Measurements from ENCODE around the gene CTCFL. TPM values are rescaled to one million over a fixed set of nuclear protein-coding genes. Genes with fewer than 3 reads are reported as not detected.
A peak's percentile ranks its signal among the peaks of the same experiment; 100 is the strongest.

CTCFL gene
- total and polyA plus RNA-seq, 2 of the 13 experiments (the other 11 are each of a cell fraction or from before 2014, with no cell fraction given), result 0.04 TPM; not detected in 1

DNA sequence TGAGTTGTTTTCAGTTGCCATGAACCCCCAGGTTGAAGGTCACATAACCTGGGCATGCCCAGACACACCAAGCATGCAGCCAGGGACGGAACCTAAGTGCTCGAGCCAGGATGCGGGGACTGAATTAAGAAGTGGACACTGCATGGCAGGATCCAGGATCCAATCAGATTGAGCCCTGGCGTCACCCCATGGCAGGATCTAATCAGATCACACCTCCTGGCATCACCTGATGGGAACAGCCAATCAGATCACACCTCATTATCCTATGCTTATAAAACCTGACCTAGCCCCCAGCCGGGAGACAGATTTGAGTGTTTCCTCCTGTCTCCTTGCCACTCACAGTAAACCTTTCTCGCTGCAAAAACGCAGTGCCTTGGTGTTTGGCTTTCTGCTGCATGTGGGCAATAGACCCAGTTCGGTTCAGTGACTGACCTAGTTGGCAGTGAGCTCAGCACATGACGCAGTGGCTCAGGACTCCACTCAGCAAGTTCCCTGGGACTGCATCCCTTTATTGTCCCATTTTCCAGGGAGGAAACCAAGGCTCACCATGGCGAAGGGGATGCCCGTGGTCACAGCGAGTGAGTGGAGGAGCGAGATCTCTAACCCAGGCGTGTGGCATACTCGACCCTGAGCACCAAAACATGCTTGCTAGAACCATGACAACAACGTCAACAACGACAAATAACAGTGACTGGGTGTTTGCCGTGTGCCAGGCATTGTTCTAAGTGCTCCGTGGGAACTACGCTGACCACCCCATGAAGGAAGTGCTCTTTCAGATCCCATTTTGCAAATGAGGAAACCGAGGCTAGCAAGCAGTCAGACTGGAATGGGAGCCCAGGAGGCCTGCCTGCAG lies 67.5 kb downstream of the CTCFL start (continued):
- TF ChIP-seq, protein P1, sequence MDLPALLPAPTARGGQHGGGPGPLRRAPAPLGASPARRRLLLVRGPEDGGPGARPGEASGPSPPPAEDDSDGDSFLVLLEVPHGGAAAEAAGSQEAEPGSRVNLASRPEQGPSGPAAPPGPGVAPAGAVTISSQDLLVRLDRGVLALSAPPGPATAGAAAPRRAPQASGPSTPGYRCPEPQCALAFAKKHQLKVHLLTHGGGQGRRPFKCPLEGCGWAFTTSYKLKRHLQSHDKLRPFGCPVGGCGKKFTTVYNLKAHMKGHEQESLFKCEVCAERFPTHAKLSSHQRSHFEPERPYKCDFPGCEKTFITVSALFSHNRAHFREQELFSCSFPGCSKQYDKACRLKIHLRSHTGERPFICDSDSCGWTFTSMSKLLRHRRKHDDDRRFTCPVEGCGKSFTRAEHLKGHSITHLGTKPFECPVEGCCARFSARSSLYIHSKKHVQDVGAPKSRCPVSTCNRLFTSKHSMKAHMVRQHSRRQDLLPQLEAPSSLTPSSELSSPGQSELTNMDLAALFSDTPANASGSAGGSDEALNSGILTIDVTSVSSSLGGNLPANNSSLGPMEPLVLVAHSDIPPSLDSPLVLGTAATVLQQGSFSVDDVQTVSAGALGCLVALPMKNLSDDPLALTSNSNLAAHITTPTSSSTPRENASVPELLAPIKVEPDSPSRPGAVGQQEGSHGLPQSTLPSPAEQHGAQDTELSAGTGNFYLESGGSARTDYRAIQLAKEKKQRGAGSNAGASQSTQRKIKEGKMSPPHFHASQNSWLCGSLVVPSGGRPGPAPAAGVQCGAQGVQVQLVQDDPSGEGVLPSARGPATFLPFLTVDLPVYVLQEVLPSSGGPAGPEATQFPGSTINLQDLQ (CRISPR knock-in tag; IDR thresholded peaks at IDR 0.05), result 0 out of 2 replicates have a peak, but pooled peaks have one; percentile 23
- TF ChIP-seq CTCF (CRISPR knock-in tag; IDR thresholded peaks at IDR 0.05) (no peak), ZBTB49 (CRISPR knock-in tag; IDR thresholded peaks at IDR 0.05; ENCODE audit: borderline replicate concordance) (no peak), ZMYM4 (CRISPR knock-in tag; IDR thresholded peaks at IDR 0.05) (no peak), ZNF225 (CRISPR knock-in tag; IDR thresholded peaks at IDR 0.05) (no peak), DMTF1 (CRISPR knock-in tag; IDR thresholded peaks at IDR 0.05) (no peak), ARNTL (CRISPR knock-in tag; IDR thresholded peaks at IDR 0.05) (no peak), RFX3 (CRISPR knock-in tag; IDR thresholded peaks at IDR 0.05) (no peak), CC2D1A (CRISPR knock-in tag; IDR thresholded peaks at IDR 0.05) (no peak), ZFP36L2 (CRISPR knock-in tag; IDR thresholded peaks at IDR 0.05) (no peak), RFX1 (IDR thresholded peaks at IDR 0.05) (0 out of 2 replicates have a peak, but pooled peaks have one; percentile 8), ZFYVE20 (CRISPR knock-in tag; IDR thresholded peaks at IDR 0.05; ENCODE audit: borderline replicate concordance, low read depth) (no peak), ZNF232 (CRISPR knock-in tag; IDR thresholded peaks at IDR 0.05; ENCODE audit: borderline replicate concordance) (no peak)
- TF ChIP-seq, protein P2, sequence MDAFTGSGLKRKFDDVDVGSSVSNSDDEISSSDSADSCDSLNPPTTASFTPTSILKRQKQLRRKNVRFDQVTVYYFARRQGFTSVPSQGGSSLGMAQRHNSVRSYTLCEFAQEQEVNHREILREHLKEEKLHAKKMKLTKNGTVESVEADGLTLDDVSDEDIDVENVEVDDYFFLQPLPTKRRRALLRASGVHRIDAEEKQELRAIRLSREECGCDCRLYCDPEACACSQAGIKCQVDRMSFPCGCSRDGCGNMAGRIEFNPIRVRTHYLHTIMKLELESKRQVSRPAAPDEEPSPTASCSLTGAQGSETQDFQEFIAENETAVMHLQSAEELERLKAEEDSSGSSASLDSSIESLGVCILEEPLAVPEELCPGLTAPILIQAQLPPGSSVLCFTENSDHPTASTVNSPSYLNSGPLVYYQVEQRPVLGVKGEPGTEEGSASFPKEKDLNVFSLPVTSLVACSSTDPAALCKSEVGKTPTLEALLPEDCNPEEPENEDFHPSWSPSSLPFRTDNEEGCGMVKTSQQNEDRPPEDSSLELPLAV (CRISPR knock-in tag; conservative IDR thresholded peaks at IDR 0.05; ENCODE audit: low read depth), result no peak
